HepG2 (cell line): Measurements from ENCODE around the gene PC. TPM values are rescaled to one million over a fixed set of nuclear protein-coding genes. Genes with fewer than 3 reads are reported as not detected.
A peak's percentile ranks its signal among the peaks of the same experiment; 100 is the strongest.

Source experiments
- ATM ChIP-seq: fragments of 450-650 bp; IDR thresholded peaks from 2 replicates; pipeline ENCODE4 v1.7.1; 2017; ENCODE audit warnings: mild to moderate bottlenecking, borderline replicate concordance
- BRD4 ChIP-seq: sonication (generic); formaldehyde crosslinking; IDR thresholded peaks from 2 replicates; pipeline ENCODE4 v1.4.0; 2020; ENCODE audit warnings: missing genetic modification reagents
- CBX2 ChIP-seq, 2 experiments: fragments of 200-600 bp in 1 of 2; sonication (generic); formaldehyde crosslinking in 1 of 2; IDR thresholded peaks; 2 replicates each; pipeline versions ENCODE4 v1.7.0 to v1.8.1; 2018 to 2022; ENCODE audit warnings: low read depth in 2 of 2, low read length in 1 of 2, mild to moderate bottlenecking in 1 of 2, missing genetic modification reagents in 1 of 2
- MIXL1 ChIP-seq: IDR thresholded peaks from 2 replicates; pipeline ENCODE4 v1.6.1; 2016
- NCOA2 ChIP-seq: sonication (generic); formaldehyde crosslinking; IDR thresholded peaks from 2 replicates; pipeline ENCODE4 v1.8.0; 2022; ENCODE audit warnings: inconsistent platforms
- POLR2AphosphoS5 ChIP-seq: IDR thresholded peaks from 2 replicates; pipeline ENCODE4 v1.6.1; 2012; ENCODE audit warnings: low read depth, low read length
- RNF2 ChIP-seq: fragments of 450-650 bp; conservative IDR thresholded peaks from 2 replicates; pipeline ENCODE4 v1.6.1; 2016; ENCODE audit warnings: low read depth
- SETDB1 ChIP-seq: sonication (generic); formaldehyde crosslinking; IDR thresholded peaks from 2 replicates; pipeline ENCODE4 v1.5.1; 2020; ENCODE audit warnings: missing genetic modification reagents, mild to moderate bottlenecking, borderline replicate concordance
- STAT5B ChIP-seq: sonication (generic); formaldehyde crosslinking; IDR thresholded peaks from 2 replicates; pipeline ENCODE4 v1.4.0; 2020; ENCODE audit warnings: missing genetic modification reagents
- TARDBP ChIP-seq: sonication (generic); formaldehyde crosslinking; IDR thresholded peaks from 2 replicates; pipeline ENCODE4 v1.8.0; 2022; ENCODE audit warnings: mild to moderate bottlenecking, missing genetic modification reagents
- TOPORS ChIP-seq: sonication (generic); formaldehyde crosslinking; IDR thresholded peaks from 2 replicates; pipeline ENCODE4 v1.8.0; 2023; ENCODE audit warnings: mild to moderate bottlenecking, missing genetic modification reagents
- ZNF12 ChIP-seq: sonication (generic); formaldehyde crosslinking; IDR thresholded peaks from 2 replicates; pipeline ENCODE4 v1.5.0; 2020; ENCODE audit warnings: missing genetic modification reagents
- ZNF136 ChIP-seq: sonication (generic); formaldehyde crosslinking; IDR thresholded peaks from 2 replicates; pipeline ENCODE4 v1.8.1; 2022; ENCODE audit warnings: low read depth, mild to moderate bottlenecking, moderate library complexity, missing genetic modification reagents
- ZNF557 ChIP-seq: sonication (generic); formaldehyde crosslinking; IDR thresholded peaks from 2 replicates; pipeline ENCODE4 v1.4.0; 2020; ENCODE audit warnings: missing genetic modification reagents
- ZNF747 ChIP-seq: sonication (generic); formaldehyde crosslinking; IDR thresholded peaks from 2 replicates; pipeline ENCODE4 v1.8.1; 2023; ENCODE audit warnings: missing genetic modification reagents, mild to moderate bottlenecking, borderline replicate concordance
- ZSCAN30 ChIP-seq: sonication (generic); formaldehyde crosslinking; IDR thresholded peaks from 2 replicates; pipeline ENCODE4 v1.5.0; 2020; ENCODE audit warnings: mild to moderate bottlenecking, missing genetic modification reagents
- polyA plus RNA-seq, 8 experiments: library from polyadenylated mRNA; depleted of rRNA in 3 of 8; stranded (reverse) in 7 of 8; unstranded in 1 of 8; fragments of >200 nt; fragmentation: Illumina TruSeq in 4 of 8; extraction: Trizol in 4 of 8; gene quantifications; 2 replicates each; pipeline versions ENCODE4 v1.2.1 to v1.2.3, GENCODE V29; 2011 to 2016; ENCODE audit warnings: low read depth in 4 of 8, missing spikeins in 1 of 8, mixed read lengths in 1 of 8; ENCODE audit not compliant: insufficient read depth in 1 of 8
- total RNA-seq, 5 experiments: library from RNA; depleted of rRNA; stranded (reverse); fragments of >200 nt; fragmentation: Illumina TruSeq; extraction: Trizol; gene quantifications; 2 replicates each; pipeline ENCODE4 v1.2.3, GENCODE V29; 2016; ENCODE audit warnings: low read depth in 1 of 5
- TF ChIP-seq, protein P1 (sequence below): sonication (generic); formaldehyde crosslinking; IDR thresholded peaks from 2 replicates; pipeline ENCODE4 v1.4.0; 2020; ENCODE audit warnings: missing genetic modification reagents
- TF ChIP-seq, protein P2 (sequence below): sonication (generic); formaldehyde crosslinking; IDR thresholded peaks from 2 replicates; pipeline ENCODE4 v1.4.0; 2020; ENCODE audit warnings: low read depth, missing genetic modification reagents
- TF ChIP-seq, protein P3 (sequence below): sonication (generic); formaldehyde crosslinking; IDR thresholded peaks from 2 replicates; pipeline ENCODE4 v1.4.0; 2020; ENCODE audit warnings: missing genetic modification reagents, borderline replicate concordance
- TF ChIP-seq, protein P4 (sequence below): sonication (generic); formaldehyde crosslinking; IDR thresholded peaks from 2 replicates; pipeline ENCODE4 v1.4.0; 2020; ENCODE audit warnings: mild to moderate bottlenecking, missing genetic modification reagents

The PC gene
- total and polyA plus RNA-seq, 2 of the 13 experiments (the other 11 are each of a cell fraction or from before 2014, with no cell fraction given) = 29.0 to 39.0 TPM

DNA sequence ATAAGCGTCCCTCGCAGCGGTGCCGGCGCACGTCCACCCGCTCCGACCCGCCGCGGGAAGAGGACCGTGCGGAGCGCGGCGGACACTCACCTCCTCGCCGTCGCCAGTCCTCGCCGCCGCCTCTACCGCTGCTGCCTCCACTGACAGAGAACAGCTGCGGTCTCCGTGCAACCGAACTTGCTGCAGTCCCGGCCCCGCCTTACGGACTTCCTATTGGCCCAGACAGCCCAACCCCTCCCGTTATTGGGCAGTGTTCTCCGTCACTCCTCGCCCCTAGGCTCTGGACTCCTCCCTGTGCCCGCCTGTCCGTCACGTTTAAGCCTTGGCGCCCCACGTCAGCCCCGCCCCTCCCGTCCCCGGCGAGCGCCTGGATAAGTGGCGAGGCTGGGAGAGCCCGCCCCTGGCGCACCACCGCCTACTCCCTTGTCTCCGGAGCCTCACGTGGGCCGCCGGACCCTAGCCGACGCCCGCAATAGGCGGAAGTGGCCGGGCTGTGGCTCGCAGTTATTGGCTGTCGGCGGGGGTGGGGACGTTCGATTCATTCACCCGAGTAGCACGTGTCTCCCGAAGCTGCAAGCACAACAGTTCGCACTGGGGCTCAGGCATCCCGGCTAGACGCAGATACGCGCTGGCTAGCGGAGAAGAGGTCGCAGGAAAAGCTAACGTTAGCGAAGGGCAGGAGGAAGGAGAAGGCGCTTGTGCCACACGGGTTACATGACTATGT, at the start of gene PC (continued):
- TF ChIP-seq, protein P1, sequence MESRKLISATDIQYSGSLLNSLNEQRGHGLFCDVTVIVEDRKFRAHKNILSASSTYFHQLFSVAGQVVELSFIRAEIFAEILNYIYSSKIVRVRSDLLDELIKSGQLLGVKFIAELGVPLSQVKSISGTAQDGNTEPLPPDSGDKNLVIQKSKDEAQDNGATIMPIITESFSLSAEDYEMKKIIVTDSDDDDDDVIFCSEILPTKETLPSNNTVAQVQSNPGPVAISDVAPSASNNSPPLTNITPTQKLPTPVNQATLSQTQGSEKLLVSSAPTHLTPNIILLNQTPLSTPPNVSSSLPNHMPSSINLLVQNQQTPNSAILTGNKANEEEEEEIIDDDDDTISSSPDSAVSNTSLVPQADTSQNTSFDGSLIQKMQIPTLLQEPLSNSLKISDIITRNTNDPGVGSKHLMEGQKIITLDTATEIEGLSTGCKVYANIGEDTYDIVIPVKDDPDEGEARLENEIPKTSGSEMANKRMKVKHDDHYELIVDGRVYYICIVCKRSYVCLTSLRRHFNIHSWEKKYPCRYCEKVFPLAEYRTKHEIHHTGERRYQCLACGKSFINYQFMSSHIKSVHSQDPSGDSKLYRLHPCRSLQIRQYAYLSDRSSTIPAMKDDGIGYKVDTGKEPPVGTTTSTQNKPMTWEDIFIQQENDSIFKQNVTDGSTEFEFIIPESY (CRISPR knock-in tag) = peak; percentile 73
- TF ChIP-seq TOPORS (CRISPR knock-in tag) (peak; percentile 94; the same call in 1 of the 2 replicates), ZNF12 (CRISPR knock-in tag) (0 out of 2 replicates have a peak, but pooled peaks have one; percentile 15), ZNF136 (0 out of 2 replicates have a peak, but pooled peaks have one; percentile 66), MIXL1 (CRISPR knock-in tag) (0 out of 2 replicates have a peak, but pooled peaks have one; percentile 57), BRD4 (CRISPR knock-in tag) (0 out of 2 replicates have a peak, but pooled peaks have one; percentile 50), ZNF557 (CRISPR knock-in tag) (no peak), SETDB1 (CRISPR knock-in tag) (no peak), ZSCAN30 (CRISPR knock-in tag) (no peak), ATM (no peak), ZNF747 (peak; percentile 87; the same call in 1 of the 2 replicates), CBX2 (IDR thresholded peaks at IDR 0.05; ENCODE audit: low read depth, low read length) (no peak), CBX2 (CRISPR knock-in tag; IDR thresholded peaks at IDR 0.05; ENCODE audit: low read depth) (0 out of 2 replicates have a peak, but pooled peaks have one; percentile 54), TARDBP (CRISPR knock-in tag) (peak; percentile 95), RNF2 (peak; percentile 96), NCOA2 (peak; percentile 62), STAT5B (CRISPR knock-in tag) (no peak), POLR2AphosphoS5 (peak; percentile 33; the same call in 1 of the 2 replicates)
- TF ChIP-seq, protein P2, sequence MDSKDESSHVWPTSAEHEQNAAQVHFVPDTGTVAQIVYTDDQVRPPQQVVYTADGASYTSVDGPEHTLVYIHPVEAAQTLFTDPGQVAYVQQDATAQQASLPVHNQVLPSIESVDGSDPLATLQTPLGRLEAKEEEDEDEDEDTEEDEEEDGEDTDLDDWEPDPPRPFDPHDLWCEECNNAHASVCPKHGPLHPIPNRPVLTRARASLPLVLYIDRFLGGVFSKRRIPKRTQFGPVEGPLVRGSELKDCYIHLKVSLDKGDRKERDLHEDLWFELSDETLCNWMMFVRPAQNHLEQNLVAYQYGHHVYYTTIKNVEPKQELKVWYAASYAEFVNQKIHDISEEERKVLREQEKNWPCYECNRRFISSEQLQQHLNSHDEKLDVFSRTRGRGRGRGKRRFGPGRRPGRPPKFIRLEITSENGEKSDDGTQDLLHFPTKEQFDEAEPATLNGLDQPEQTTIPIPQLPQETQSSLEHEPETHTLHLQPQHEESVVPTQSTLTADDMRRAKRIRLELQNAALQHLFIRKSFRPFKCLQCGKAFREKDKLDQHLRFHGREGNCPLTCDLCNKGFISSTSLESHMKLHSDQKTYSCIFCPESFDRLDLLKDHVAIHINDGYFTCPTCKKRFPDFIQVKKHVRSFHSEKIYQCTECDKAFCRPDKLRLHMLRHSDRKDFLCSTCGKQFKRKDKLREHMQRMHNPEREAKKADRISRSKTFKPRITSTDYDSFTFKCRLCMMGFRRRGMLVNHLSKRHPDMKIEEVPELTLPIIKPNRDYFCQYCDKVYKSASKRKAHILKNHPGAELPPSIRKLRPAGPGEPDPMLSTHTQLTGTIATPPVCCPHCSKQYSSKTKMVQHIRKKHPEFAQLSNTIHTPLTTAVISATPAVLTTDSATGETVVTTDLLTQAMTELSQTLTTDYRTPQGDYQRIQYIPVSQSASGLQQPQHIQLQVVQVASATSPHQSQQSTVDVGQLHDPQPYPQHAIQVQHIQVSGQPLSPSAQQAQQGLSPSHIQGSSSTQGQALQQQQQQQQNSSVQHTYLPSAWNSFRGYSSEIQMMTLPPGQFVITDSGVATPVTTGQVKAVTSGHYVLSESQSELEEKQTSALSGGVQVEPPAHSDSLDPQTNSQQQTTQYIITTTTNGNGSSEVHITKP (CRISPR knock-in tag) = no peak
- TF ChIP-seq, protein P3, sequence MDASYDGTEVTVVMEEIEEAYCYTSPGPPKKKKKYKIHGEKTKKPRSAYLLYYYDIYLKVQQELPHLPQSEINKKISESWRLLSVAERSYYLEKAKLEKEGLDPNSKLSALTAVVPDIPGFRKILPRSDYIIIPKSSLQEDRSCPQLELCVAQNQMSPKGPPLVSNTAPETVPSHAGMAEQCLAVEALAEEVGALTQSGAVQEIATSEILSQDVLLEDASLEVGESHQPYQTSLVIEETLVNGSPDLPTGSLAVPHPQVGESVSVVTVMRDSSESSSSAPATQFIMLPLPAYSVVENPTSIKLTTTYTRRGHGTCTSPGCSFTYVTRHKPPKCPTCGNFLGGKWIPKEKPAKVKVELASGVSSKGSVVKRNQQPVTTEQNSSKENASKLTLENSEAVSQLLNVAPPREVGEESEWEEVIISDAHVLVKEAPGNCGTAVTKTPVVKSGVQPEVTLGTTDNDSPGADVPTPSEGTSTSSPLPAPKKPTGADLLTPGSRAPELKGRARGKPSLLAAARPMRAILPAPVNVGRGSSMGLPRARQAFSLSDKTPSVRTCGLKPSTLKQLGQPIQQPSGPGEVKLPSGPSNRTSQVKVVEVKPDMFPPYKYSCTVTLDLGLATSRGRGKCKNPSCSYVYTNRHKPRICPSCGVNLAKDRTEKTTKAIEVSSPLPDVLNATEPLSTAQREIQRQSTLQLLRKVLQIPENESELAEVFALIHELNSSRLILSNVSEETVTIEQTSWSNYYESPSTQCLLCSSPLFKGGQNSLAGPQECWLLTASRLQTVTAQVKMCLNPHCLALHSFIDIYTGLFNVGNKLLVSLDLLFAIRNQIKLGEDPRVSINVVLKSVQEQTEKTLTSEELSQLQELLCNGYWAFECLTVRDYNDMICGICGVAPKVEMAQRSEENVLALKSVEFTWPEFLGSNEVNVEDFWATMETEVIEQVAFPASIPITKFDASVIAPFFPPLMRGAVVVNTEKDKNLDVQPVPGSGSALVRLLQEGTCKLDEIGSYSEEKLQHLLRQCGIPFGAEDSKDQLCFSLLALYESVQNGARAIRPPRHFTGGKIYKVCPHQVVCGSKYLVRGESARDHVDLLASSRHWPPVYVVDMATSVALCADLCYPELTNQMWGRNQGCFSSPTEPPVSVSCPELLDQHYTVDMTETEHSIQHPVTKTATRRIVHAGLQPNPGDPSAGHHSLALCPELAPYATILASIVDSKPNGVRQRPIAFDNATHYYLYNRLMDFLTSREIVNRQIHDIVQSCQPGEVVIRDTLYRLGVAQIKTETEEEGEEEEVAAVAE (CRISPR knock-in tag) = no peak
- TF ChIP-seq, protein P4, sequence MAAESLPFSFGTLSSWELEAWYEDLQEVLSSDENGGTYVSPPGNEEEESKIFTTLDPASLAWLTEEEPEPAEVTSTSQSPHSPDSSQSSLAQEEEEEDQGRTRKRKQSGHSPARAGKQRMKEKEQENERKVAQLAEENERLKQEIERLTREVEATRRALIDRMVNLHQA (CRISPR knock-in tag) = no peak
